GM21576 (cell line): ENCODE measurements around the gene KIAA1328.
"Not testable (repeated sequence)": the region's sequence is repeated elsewhere in the genome, so short reads cannot be mapped to it uniquely, and the experiment has no call there.

ENCODE experiments used
- ATAC-seq: cut with Tn5 transposase; IDR thresholded peaks from one replicate; pipeline ENCODE4 v1.9.1; 2021; ENCODE audit warnings: mild to moderate bottlenecking, moderate library complexity; ENCODE audit not compliant: unreplicated experiment

Gene KIAA1328

DNA sequence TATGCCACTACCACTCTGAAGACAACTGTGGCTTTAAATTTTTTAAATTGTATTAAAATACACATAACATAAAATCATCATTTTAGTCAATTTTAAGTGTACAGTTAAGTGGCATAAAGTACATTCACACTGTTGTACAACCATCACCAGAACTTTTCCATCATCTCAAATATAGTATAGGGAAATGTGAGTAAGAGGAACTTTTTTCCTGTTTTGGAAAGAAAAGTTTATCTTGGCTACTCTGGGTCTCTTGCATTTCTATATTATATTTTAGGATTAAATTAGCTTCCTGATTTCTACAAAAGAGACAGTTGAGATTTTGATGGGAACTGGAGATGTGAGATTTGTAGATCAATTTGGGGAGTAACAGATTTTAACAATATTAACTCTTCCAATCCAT is 3.4 kb upstream of the KIAA1328 start:
- no peak for ATAC-seq

DNA sequence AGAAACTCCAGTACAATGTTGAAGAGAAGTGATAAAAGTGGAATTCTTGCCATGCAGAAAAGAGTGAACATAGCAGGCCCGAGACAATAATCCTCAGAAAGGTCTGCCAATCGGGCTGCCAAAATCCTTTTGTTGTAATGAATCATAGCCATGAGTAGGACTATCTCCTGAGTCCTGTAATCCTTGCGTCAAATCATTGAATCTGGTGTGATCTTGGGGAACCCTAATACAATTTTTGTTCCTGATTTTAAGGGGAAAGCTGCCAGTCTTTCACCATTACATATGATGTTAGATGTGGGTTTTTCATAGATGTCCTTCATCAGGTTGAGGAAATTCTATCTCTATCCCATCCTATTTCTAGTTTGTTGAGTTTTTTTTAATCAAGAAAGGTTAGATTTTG is 2.4 kb upstream of the KIAA1328 start:
- ATAC-seq: no peak

DNA sequence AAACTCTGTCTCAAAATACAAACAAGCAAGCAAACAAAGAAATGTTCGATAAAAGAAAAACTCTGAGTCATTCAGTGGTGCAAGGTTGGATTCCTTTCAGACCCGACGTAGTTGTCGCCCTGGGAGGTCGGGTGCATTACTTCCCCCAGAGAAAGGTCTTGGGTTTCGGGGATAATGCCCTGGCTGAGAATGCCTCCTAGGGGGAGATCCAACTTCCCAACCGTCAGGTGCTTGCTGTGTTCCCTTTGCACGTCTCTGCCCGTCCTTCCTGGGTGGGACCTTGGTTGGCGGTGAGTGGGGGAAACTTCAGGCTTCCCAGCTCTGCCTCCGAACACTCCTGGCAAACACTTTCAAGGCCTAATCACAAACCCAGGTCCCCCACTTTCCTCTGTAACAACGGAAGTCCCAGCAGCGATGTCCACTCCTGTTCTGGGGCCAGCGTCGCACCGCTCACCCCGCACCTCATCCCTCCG is 734 bp upstream of the KIAA1328 start:
- ATAC-seq: peak; percentile 0

DNA sequence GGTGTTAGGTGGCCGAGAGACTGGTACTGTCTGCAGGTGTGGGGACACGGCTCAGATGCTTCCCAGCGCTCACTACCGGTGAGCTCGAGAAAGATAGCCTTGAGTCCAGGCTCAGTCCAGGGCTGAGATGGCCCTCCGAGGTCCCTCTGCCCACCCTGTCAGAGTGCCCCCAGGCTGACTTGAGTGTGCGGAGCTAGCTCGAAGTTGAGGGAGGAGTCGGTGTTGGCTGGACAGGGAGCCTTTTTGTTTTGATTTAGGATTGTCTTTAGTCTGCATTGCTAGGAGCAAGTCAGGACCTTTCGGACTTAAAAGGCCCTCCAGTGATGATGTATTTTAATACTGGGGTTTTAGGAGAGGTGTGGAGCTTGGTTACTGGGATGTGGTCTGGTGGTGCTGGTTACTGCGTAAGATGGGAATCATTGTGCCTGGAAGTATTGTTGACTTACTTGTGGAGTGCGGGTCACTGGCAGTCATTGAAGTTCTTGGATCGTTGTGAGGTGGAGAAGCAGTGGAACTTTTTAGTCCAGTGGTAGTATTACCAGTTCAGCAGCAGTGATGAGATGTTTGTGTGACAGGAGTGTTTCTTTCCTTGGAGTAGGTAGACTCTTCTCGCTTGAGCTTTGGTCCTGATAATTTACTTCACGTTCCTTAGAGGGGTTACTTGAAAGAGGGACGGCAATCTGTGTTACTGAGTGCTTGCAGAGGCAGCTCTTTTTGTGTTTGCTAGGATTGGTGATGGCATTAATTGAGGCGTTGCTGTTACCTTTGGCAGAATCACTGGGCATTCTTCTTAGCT is 633 bp downstream of the KIAA1328 start:
- no peak for ATAC-seq

DNA sequence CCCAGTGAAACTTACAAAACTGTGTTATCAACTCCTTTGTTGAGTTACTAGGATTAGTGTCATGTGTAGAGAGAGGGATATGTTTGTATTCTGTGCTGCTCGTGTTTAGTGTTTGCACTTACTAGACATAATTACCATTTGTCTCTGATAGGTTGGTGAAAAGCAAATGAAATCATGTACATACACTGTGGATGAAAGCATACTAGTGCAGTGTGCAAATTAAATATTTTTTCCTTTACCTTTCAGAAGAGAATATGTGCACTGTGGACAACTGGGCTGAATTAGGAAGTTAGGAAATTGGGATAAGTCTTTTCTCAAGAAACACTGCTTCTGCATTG is 1.2 kb downstream of the KIAA1328 start:
- no peak for ATAC-seq

DNA sequence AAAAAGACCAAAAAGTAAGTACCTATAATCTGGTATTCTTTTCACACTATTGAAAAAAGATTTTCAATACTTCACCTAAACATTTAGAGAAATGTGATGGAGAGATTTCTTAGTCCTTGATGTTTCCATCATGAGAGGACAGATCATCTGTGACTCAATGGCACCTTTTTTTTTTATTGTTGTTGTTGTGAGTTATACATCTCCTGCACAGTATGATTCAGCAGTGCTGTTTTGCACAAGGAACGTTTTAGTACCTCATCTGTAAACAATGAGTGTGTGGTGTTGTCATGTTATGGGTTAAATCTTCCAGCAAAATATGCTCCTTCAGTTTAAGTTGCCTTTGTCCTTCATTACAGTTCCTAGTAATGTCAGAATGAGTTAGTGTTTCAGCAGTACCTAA is 2.2 kb downstream of the KIAA1328 start:
- ATAC-seq: no peak

DNA sequence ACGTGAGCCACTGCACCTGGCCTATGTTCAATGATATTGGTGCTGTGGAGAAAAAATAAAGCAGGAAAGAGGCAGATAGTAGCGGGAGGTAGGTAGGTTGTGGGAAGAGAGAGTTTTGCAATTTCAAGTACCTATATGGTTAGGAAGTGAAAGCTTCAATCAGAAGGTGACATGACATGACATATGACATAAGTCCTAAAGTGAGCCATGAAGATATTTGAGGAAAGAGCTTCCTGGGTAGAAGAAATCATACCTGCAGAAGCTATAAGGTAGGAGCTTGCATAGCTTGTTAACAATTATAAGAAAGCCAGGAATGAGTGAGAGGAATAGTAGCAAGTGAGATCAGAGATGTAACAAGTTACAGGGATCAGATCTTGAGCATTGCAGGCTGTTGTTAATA is 4.2 kb downstream of the KIAA1328 start:
- no peak for ATAC-seq

DNA sequence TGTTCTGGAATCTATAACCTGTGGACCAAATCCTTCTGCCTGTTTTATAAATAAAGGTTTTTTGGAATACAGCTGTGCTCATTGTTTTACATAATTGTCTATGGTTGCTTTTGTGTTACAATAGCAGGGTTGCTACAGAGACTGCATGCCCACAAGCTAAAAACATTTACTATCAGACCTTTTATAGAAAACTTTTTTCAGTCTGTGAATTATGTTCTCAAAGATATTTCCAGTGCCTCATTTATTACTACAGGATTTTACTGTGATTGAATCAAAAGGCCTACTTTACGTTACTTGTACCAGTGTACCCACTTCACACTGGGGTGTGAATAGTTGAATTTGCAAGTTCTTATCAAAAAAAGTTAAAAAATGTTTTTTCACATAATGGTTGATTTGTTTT is 7.0 kb downstream of the KIAA1328 start:
- ATAC-seq: no peak

DNA sequence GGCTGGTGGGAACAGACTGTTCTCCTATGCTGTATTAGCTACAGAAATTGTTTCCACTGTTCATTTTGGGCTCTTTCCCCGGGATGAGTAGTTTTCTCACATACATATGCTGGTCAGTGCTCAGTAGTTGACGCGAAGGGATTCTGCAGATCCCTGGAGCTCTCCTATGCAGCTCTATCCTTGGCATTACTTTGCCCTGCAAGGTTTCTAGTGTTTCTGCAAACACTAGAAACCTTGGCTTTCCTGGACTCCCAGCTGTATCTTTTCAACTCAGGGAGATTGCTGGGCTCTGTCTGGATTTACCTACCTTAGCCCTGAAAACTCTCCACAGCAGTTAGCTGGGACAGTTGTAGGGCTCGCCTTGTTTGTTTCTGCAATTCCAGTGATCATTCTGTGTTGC is 10.9 kb downstream of the KIAA1328 start:
- ATAC-seq: no peak

DNA sequence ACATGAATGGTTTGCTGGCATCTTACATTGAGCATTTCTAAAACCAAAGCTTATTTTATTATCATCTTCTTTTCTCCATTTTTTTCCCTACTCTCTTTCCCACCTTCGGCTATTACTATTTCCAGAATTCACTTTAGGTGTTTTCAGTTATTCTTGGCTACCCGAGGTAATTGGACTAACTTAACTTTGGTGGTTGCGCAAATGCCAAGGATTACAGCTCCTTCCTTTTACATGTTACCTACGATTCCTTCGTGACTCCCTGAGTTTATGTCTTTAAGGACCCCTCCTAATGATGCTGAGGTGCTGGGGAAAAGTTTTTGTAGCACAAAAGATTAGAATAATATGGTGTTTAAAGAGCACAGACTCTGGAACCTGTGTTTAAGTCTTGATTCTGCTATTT is 14.3 kb downstream of the KIAA1328 start:
- no peak for ATAC-seq

DNA sequence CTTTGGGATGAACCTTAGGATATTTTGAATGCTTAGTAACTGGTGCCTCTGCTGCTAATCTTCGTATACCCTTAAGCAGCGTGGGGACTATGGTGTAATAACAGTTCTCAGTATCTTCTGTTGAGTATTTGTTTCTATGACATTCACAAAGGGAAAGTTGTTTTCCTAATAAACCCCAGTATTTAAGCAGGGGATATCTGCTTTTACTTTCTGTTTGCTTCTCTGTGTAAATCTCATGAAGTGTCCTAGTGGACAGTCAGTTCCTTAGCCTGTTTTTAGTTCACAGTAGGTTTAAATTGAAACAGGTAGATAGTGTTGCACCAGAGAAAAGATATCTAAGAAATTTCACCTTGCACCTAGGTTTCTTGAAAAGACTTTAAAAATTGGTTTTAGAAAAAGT is 14.9 kb downstream of the KIAA1328 start:
- ATAC-seq: no peak

DNA sequence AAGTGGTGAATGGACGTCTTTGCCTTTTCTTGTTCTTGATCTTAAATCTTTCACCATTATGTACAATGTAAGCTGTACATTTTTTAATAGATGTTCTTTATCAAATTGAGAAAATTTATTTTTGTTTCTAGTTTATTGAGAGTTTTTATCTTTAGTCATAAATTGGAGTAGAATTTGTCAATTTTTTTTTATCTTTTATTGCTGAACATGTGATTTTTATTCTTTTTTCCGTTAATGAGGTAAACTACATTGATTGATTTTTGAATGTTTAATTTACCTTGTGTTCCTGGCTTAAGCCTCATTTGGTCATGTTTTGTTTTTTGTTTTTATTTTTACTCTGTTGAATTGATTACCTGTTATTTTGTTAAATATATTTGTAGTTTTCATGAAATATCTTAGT is 19.7 kb downstream of the KIAA1328 start:
- ATAC-seq: no peak

DNA sequence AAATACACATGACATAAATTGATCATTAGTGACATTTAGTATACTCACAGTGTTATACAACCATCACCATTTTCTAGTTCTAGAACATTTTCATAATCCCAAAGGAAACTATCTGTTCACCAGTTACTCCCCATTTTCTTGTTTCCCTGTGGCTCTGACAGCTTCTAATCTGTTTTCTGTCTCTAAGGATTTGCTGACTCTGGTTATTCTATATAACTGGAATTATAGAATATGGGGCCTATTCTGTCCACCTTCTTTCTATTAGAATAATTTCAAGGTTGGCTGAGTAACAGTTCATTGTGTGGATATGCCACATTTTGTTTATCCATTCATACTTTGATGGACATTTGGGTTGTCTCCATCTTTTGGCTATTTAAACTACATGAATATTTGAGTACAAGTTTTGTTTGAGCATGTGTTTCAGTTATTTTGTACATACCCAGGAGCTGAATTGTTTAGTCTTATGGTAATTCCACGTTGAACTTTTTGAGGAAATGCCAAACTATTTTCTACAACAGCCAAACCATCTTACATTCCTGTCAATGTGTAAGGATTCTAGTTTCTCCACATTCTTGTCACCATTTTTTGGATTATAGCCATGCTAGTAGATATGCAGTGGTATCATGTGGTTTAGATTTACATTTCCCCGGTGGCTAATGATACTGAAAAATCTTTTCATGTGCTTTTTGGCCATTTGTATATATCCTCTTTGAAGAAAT is 20.5 kb downstream of the KIAA1328 start:
- no peak for ATAC-seq

DNA sequence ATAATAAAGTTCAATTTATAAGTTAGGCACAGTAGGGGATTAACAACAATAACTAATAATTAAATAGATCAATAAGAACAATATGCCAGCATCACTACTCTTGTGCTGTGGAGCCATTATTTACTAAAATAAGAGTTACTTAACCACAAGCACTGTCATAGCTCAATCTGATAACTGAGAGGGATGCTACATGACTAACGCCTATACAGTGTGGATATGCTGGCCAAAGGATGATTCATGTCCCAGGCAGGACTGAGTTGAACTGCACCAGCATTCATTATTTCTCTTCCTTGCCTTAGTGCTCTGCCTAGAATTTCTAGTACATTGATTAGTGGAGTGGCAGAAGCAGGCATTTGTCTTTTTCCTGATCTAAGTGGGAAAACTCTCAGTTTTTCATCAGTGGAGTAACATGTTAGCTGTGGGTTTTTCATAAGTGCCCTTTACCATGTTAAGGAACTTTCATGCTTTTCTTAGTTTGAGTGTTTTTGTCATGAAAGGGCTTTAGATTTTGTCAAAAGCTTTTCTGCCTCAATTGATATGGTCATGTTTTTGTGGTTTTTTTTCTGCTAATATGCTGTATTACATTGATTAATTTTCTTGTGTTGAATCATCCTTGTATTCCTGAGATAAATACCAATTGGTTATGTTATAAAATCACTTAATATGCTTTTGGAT is 21.7 kb downstream of the KIAA1328 start:
- ATAC-seq: no peak

DNA sequence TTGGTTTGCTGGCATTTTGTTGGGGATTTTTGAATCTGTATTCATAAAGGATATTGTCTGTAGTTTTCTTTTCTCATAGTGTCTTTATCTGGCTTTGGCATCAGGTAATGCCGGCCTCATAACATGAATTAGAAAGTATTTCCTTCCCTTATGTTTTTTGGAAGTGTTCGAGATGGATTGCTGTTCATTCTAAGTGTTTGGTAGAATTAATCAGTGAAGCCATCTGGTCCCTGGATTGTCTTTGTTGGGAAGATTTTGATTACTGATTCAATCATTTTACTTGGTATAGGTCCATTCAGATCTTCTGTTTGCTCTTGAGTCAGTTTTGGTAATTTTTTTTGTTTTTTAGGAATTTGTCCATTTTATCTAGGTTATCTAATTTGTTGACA is 22.3 kb downstream of the KIAA1328 start:
- no peak for ATAC-seq

DNA sequence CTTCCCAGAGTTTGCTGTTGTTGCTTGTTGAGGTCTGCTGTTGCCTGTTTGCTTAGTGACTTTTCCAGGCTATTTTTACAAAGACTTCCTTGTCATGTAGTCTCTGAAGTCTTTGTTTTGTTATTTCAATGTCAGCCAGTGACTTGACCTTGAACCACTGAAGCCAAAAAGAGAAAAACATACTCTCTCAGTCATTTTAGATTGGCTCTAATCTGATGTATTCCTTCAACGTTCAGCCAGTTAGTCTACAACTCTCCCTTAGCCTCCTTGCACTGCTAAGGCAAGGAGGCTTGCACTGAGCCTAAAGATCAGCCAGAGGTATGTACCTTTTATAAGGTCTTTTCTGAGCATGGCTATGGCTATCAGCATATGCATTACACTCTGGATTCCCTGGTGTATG is 27.9 kb downstream of the KIAA1328 start:
- no peak for ATAC-seq

DNA sequence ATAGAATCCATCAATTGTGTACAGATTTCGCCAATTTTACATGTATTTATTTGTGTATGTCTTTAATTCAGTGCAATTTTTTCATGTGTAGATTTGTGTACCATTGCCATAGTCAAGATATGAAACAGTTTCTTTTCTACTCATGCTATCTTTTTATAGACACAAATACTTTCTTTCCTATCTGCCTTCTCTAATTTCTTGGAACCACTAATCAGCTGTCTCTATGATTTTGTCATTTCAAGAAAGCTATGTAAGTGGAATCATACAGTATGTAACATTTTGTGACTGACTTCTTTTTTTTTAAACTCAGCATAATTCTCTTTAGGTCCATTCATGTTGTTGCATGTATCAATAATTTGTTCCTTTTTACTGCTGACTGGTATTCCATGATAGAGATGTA is 33.3 kb downstream of the KIAA1328 start:
- no peak for ATAC-seq

DNA sequence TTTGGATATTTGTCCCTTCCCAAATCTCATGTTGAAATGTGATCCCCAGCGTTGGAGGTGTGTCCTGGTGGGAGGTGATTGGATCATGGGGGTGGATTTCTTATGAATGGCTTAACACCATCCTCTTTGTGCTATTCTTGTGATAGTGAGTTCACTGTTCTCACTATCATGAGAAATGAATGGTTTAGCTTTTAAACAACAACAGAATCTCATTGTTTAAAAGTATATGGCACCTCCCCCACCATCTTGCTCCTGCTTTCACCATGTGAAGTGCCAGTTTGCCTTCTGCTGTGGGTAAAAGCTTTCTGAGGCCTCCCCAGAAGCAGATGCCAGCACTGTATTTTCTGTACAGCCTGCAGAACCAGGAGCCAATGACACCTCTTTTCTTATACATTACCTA is 38.1 kb downstream of the KIAA1328 start:
- ATAC-seq: no peak

DNA sequence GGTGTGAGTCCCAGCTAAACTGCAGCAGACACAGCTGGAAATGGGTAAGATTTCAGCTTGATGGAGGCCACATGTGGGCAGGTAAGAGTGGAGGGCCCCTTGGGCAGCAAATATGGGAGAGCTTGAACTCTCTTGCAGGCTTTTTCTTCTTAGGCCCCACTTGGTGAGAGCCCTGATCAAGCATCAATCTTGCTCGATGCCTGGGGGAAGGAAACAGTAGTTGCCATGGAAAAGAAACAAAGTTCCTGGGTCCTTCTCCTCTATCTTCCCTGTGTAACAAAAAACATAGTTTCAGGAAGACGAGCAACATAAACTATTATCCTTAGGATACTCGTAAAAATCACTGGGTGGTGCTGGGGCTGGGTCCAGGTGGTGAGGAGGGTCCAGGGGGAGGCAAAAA is 42.9 kb downstream of the KIAA1328 start:
- no peak for ATAC-seq

DNA sequence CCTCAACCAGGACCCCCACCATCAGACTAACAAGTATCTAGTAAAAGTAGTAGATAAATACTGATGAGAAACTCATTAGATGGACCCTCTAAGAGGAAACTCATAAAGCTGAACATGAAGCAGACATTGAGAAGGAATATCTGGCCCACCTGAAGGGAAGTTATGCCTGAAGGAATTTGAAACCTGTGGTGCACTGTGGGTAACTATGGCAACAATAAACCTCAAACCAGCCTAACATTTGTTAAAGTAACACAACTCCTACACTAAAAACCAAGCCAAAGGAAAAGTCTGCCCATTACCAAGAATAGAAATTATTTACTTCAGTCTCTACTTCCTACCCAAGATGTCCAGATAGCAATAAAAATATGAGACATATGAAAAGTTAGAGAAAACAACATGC is 43.4 kb downstream of the KIAA1328 start:
- no peak for ATAC-seq

DNA sequence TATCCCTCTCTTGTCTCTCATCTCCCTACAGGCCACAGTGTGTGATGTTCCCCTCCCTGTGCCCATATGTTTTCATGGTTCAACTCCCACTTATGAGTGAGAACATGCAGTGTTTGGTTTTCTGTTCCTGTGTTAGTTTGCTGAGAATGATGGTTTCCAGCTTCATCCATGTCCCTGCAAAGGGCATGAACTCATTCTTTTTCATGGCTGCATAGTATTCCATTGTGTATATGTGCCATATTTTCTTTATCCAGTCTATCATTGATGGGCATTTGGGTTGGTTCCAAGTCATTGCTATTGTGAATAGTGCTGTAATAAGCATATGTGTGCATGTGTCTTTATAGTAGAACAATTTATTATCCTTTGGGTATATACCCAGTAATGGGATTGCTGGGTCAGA is 44.9 kb downstream of the KIAA1328 start:
- not testable (repeated sequence) for ATAC-seq

DNA sequence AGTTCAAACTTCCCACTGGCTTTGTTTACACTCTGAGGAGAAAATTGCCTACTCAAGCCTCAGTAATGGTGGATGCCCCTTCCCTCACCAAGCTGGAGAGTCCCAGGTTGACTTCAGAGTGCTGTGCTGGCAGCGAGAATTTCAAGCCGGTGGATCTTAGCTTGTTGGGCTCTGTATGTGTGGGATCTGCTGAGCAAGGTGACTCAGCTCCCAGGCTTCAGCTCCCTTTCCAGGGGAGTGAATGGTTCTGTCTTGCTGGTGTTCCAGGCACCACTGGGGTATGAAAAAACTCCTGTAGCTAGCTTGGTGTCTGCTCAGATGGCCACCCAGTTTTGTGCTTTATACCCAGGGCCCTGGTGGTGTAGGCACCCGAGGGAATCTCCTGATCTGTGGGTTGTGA is 50.9 kb downstream of the KIAA1328 start:
- ATAC-seq: not testable (repeated sequence)
